Measurements from ENCODE around the gene INHBC. TPM values are rescaled to one million over a fixed set of nuclear protein-coding genes. Genes with fewer than 3 reads are reported as not detected.
"Not testable (repeated sequence)": the region's sequence is repeated elsewhere in the genome, so short reads cannot be mapped to it uniquely, and the experiment has no call there.

INHBC gene
- total RNA-seq, 1 experiment from 2014 or later = not detected

- DNase-seq (ENCODE audit: low spot score) = no peak
These were observed 52.5 kb downstream of the INHBC start for GRCh38 chr12:57487055-57487596.

GRCh38 chr12:57487597-57488401 is 53.2 kb downstream of the INHBC start, which contains the start of gene MARS1:
Gene MARS1, plus strand, starts transcription at chr12:57488068. Its CDS starts 23 bp downstream, at chr12:57488091.
- DNase-seq (ENCODE audit: low spot score) = peak; percentile 96

GRCh38 chr12:57488402-57489156 is 54.0 kb downstream of the INHBC start:
- peak; percentile 11 for DNase-seq (ENCODE audit: low spot score)

GRCh38 chr12:57489157-57489641 is 54.6 kb downstream of the INHBC start:
- DNase-seq (ENCODE audit: low spot score) = no peak

- DNase-seq (ENCODE audit: low spot score) = no peak
These were observed 55.5 kb downstream of the INHBC start for GRCh38 chr12:57490126-57490525.

- peak; percentile 14 for DNase-seq (ENCODE audit: low spot score)
These were observed 57.1 kb downstream of the INHBC start for GRCh38 chr12:57491393-57492280.

- DNase-seq (ENCODE audit: low spot score) = not testable (repeated sequence)
These were observed 60.6 kb downstream of the INHBC start for GRCh38 chr12:57495051-57495701.

GRCh38 chr12:57496822-57497221 is 62.2 kb downstream of the INHBC start:
- DNase-seq (ENCODE audit: low spot score) = no peak

- DNase-seq (ENCODE audit: low spot score) = no peak
These were observed 62.9 kb downstream of the INHBC start for GRCh38 chr12:57497223-57498131.

GRCh38 chr12:57498132-57498502 is 63.5 kb downstream of the INHBC start:
- DNase-seq (ENCODE audit: low spot score) = no peak

- DNase-seq (ENCODE audit: low spot score) = no peak
These were observed 64.0 kb downstream of the INHBC start for GRCh38 chr12:57498571-57498970.

GRCh38 chr12:57500213-57500612 is 65.6 kb downstream of the INHBC start:
- no peak for DNase-seq (ENCODE audit: low spot score)

Small RNAs within 50 kb of the gene (small RNA-seq; reads per million reads assigned to genes)
- not detected for gene RNU6-879P

Other genes with a start within 250 kb of the INHBC start
- 0.97 and 2.8 TPM in 2 replicates for gene NXPH4, start 218.0 kb upstream of the INHBC start, total RNA-seq (2014; rRNA removed; shearing (Covaris generic))
- gene SHMT2, start 205.1 kb upstream of the INHBC start, total RNA-seq (2014; rRNA removed; shearing (Covaris generic)) = 295 and 298 TPM in 2 replicates
- gene STAC3, start 183.6 kb upstream of the INHBC start, total RNA-seq (2014; rRNA removed; shearing (Covaris generic)) = 0.41 and 1.1 TPM in 2 replicates
- gene R3HDM2, start 3.7 kb upstream of the INHBC start, total RNA-seq (2014; rRNA removed; shearing (Covaris generic)) = 23.3 and 25.3 TPM in 2 replicates
- 0.34 and 0.41 TPM in 2 replicates for gene INHBE, start 20.5 kb downstream of the INHBC start, total RNA-seq (2014; rRNA removed; shearing (Covaris generic))
- gene GLI1, start 25.0 kb downstream of the INHBC start, total RNA-seq (2014; rRNA removed; shearing (Covaris generic)) = 2.0 and 4.2 TPM in 2 replicates
- 1.5 and 3.4 TPM in 2 replicates for gene ARHGAP9, start 45.1 kb downstream of the INHBC start, total RNA-seq (2014; rRNA removed; shearing (Covaris generic))
- gene MARS1, start 53.3 kb downstream of the INHBC start, total RNA-seq (2014; rRNA removed; shearing (Covaris generic)) = 174 and 202 TPM in 2 replicates
- 26.9 and 39.0 TPM in 2 replicates for gene DDIT3, start 85.7 kb downstream of the INHBC start, total RNA-seq (2014; rRNA removed; shearing (Covaris generic))
- gene MBD6, start 88.0 kb downstream of the INHBC start, total RNA-seq (2014; rRNA removed; shearing (Covaris generic)) = 18.0 and 23.0 TPM in 2 replicates
- gene DCTN2, start 112.4 kb downstream of the INHBC start, total RNA-seq (2014; rRNA removed; shearing (Covaris generic)) = 58.6 and 62.3 TPM in 2 replicates
- gene KIF5A, start 115.3 kb downstream of the INHBC start, total RNA-seq (2014; rRNA removed; shearing (Covaris generic)) = not detected in 2 replicates
- gene PIP4K2C, start 156.4 kb downstream of the INHBC start, total RNA-seq (2014; rRNA removed; shearing (Covaris generic)) = 30.8 and 37.2 TPM in 2 replicates
- gene DTX3, start 170.0 kb downstream of the INHBC start, total RNA-seq (2014; rRNA removed; shearing (Covaris generic)) = not detected in 2 replicates
- 0.25 TPM in 1 of 2 replicates, not detected in the other for gene ARHGEF25, start 176.7 kb downstream of the INHBC start, total RNA-seq (2014; rRNA removed; shearing (Covaris generic))
- 3.1 and 5.8 TPM in 2 replicates for gene B4GALNT1, start 198.4 kb downstream of the INHBC start, total RNA-seq (2014; rRNA removed; shearing (Covaris generic))

All from HT-29 (cell line).